B cell (primary cell): ENCODE data around the gene ZNF784. TPM values are rescaled to one million over a fixed set of nuclear protein-coding genes. Genes with fewer than 3 reads are reported as not detected.

Source experiments
- ATAC-seq: fragments of 200-7000 bp; cut with Tn5 transposase; one replicate; pipeline ENCODE4 v1.10.0; 2021; ENCODE audit warnings: low read depth, mild to moderate bottlenecking, moderate number of reproducible peaks, moderate library complexity
- CTCF ChIA-PET: fragments of 350-600 bp; sonication (Branson Sonifier 250); formaldehyde crosslinking; loops from one replicate; lab custom pipeline; 2021; ENCODE audit warnings: antibody characterized with exemption, inconsistent platforms; lab: Charles Lee
- POLR2A ChIA-PET: fragments of 350-600 bp; sonication (Branson Sonifier 250); formaldehyde crosslinking; loops from one replicate; lab custom pipeline; 2021; ENCODE audit warnings: antibody characterized with exemption; lab: Charles Lee
- DNase-seq: peaks from one replicate; pipeline ENCODE4 v3.0.0; 2013
- H2AFZ ChIP-seq: 2 replicates; pipeline ENCODE4 v1.6.1; 2012; ENCODE audit warnings: mild to moderate bottlenecking, low read depth, low read length; ENCODE audit not compliant: insufficient read depth, poor library complexity, severe bottlenecking
- H3K27ac ChIP-seq, 2 donors: 1 replicate in 1 of 2; 2 replicates in 1 of 2; pipeline ENCODE4 v1.5.1; 2012 to 2013; ENCODE audit warnings: low read length in 2 of 2, mild to moderate bottlenecking in 2 of 2, moderate library complexity in 1 of 2
- H3K27me3 ChIP-seq, 4 experiments: fragments of 200-600 bp in 1 of 4; sonication (generic) in 1 of 4; replicated peaks in 1 of 4; 1 replicate in 2 of 4; 2 replicates in 2 of 4; pipeline versions ENCODE4 v1.6.1 to v1.7.0; 2013 to 2016; ENCODE audit warnings: low read length in 3 of 4, mild to moderate bottlenecking in 2 of 4, mixed read lengths in 1 of 4, moderate library complexity in 1 of 4; ENCODE audit not compliant: insufficient read depth in 4 of 4, control insufficient read depth in 3 of 4; ENCODE audit errors: control extremely low read depth in 1 of 4
- H3K36me3 ChIP-seq, 2 experiments: replicated peaks in 1 of 2; 1 replicate in 1 of 2; 2 replicates in 1 of 2; pipeline versions ENCODE4 v1.6.1 to v1.7.1; 2013; ENCODE audit warnings: low read length in 1 of 2; ENCODE audit not compliant: insufficient read depth in 2 of 2, control insufficient read depth in 1 of 2; ENCODE audit errors: control extremely low read depth in 1 of 2, extremely low read depth in 1 of 2
- H3K4me1 ChIP-seq, 2 donors: fragments of 200-600 bp in 1 of 2; sonication (generic) in 1 of 2; 1 replicate in 1 of 2; 2 replicates in 1 of 2; pipeline versions ENCODE4 v1.5.1 to v1.6.1; 2013 to 2017; ENCODE audit warnings: low read length in 2 of 2; ENCODE audit not compliant: control insufficient read depth in 2 of 2, insufficient read depth in 2 of 2
- H3K4me2 ChIP-seq: replicated peaks from 2 replicates; pipeline ENCODE3; 2012; ENCODE audit warnings: mild to moderate bottlenecking, low read depth, low read length; ENCODE audit not compliant: poor library complexity, severe bottlenecking
- H3K4me3 ChIP-seq, 5 experiments: fragments of 200-600 bp in 1 of 5; sonication (generic) in 1 of 5; 1 replicate in 3 of 5; 2 replicates in 2 of 5; pipeline versions ENCODE4 v1.5.1 to v1.7.0; 2011 to 2016; ENCODE audit warnings: low read length in 4 of 5, mild to moderate bottlenecking in 4 of 5, low read depth in 2 of 5, control low read depth in 1 of 5, moderate library complexity in 1 of 5; ENCODE audit not compliant: insufficient read depth in 1 of 5; ENCODE audit errors: control extremely low read depth in 1 of 5, extremely low read depth in 1 of 5
- H3K79me2 ChIP-seq: fragments of 200-600 bp; sonication (generic); one replicate; pipeline ENCODE4 v1.6.0; 2016; ENCODE audit warnings: low read length; ENCODE audit not compliant: control insufficient read depth, insufficient read depth
- H3K9ac ChIP-seq: fragments of 200-600 bp; sonication (generic); 2 replicates; pipeline ENCODE4 v1.6.1; 2017; ENCODE audit warnings: mild to moderate bottlenecking, low read length, moderate library complexity
- H3K9me3 ChIP-seq, 3 donors: one replicate each; pipeline versions ENCODE4 v1.6.1 to v1.7.1; 2013; ENCODE audit warnings: low read length in 2 of 3; ENCODE audit not compliant: control insufficient read depth in 2 of 3, insufficient read depth in 1 of 3; ENCODE audit errors: control extremely low read depth in 1 of 3
- H4K20me1 ChIP-seq: 2 replicates; pipeline ENCODE4 v1.6.0; 2012; ENCODE audit warnings: mild to moderate bottlenecking, low read length; ENCODE audit not compliant: insufficient read depth, control insufficient read depth, poor library complexity, severe bottlenecking
- H3K27ac Mint-ChIP-seq: one replicate; pipeline ENCODE4 v1.8.0; 2021; ENCODE audit warnings: mixed read lengths
- H3K27me3 Mint-ChIP-seq: one replicate; pipeline ENCODE4 v1.8.0; 2021; ENCODE audit warnings: mixed read lengths
- H3K4me1 Mint-ChIP-seq: one replicate; pipeline ENCODE4 v1.8.0; 2021; ENCODE audit warnings: mixed read lengths
- H3K4me3 Mint-ChIP-seq: one replicate; pipeline ENCODE4 v1.8.0; 2021; ENCODE audit warnings: mixed read lengths
- H3K9me3 Mint-ChIP-seq: one replicate; pipeline ENCODE4 v1.8.0; 2022; ENCODE audit warnings: mixed read lengths; ENCODE audit not compliant: insufficient read depth
- CTCF ChIP-seq: fragments of 200-600 bp; IDR thresholded peaks from one replicate; pipeline ENCODE4 v1.8.0; 2022; ENCODE audit warnings: antibody characterized with exemption, mild to moderate bottlenecking
- EZH2 ChIP-seq: IDR thresholded peaks from 2 replicates; pipeline ENCODE4 v1.6.1; 2012; ENCODE audit warnings: borderline replicate concordance, low read depth, mild to moderate bottlenecking, moderate library complexity, low read length; ENCODE audit not compliant: insufficient read depth, poor library complexity, severe bottlenecking
- WGBS: methylation state at CpG from one replicate; pipeline ENCODE4 v1.1.5; 2013; ENCODE audit warnings: missing lambda C conversion rate; ENCODE audit not compliant: insufficient coverage; 5-methylcytosine and 5-hydroxymethylcytosine counted together
- intact Hi-C: fragments of 100-400 bp; cut with micrococcal nuclease; formaldehyde crosslinking; loops from one replicate; pipeline ENCODE4 v1.10.0; 2022
- polyA plus RNA-seq: library from polyadenylated mRNA; depleted of rRNA; stranded (reverse); fragments of >200 nt; gene quantifications from 2 replicates; pipeline ENCODE4 v1.2.3, GENCODE V29; 2012
- total RNA-seq, 2 donors: library from RNA; stranded (reverse); fragments of 120-200 nt in 1 of 2; gene quantifications; 1 replicate in 1 of 2; 2 replicates in 1 of 2; pipeline versions ENCODE4 v1.2.3 to v1.2.4, GENCODE V29; 2013 to 2022

ZNF784 gene
- total and polyA plus RNA-seq, 2 donors (not counting 1 experiment from before 2014, with no cell fraction given): 9.2 to 9.7 TPM

- peaks cover 20 to 67% of the 10 kb centered on the region in 2 donors for H3K4me1 ChIP-seq
- H3K4me2 ChIP-seq: no peak overlapping the region
- H3K36me3 ChIP-seq: peaks cover 0 to 2% of the 10 kb centered on the region in 2 experiments
- Mint-ChIP-seq H3K4me3 (peak overlapping the region; percentile 30), H3K27me3 (no peaks in the 10 kb centered on the region), H3K4me1 (peaks cover 64% of the 10 kb centered on the region), H3K9me3 (no peaks in the 10 kb centered on the region), H3K27ac (peak overlapping the region; percentile 28)
- no peak overlapping the region for H2AFZ ChIP-seq
- no peak overlapping the region for H3K4me3 ChIP-seq
- no peaks in the 10 kb centered on the region for H4K20me1 ChIP-seq
- H3K27me3 ChIP-seq: no peaks in the 10 kb centered on the region
- intact Hi-C loops: loop anchor here (10.0 kb wide), 3 partner anchors 383 to 677 kb away; partner anchors contain the start of genes PPP1R12C, PPP6R1 and ZSCAN5A
- TF ChIP-seq CTCF (no peak), EZH2 (no peak)
- peaks cover 35% of the 10 kb centered on the region for H3K79me2 ChIP-seq
- no peak overlapping the region for H3K9ac ChIP-seq
- WGBS: 80% methylated on average over 11 of the region's 11 CpGs
- POLR2A ChIA-PET: interaction anchor here (0.6 to 6.2 kb wide), 5 partner anchors 10 to 358 kb away, joined by 3 to 55 read pairs (median 3); partner anchors contain the start of genes CCDC106, FIZ1, HSPBP1 and U2AF2
- ATAC-seq (no peak), DNase-seq (no peak)
- H3K9me3 ChIP-seq: peaks cover 0 to 11% (median 0%) of the 10 kb centered on the region in 3 donors
- H3K27ac ChIP-seq: no peak overlapping the region
- CTCF ChIA-PET: interaction anchor here (0.6 to 9.4 kb wide), 10 partner anchors 10 to 512 kb away, joined by 3 to 131 read pairs (median 4); partner anchors contain the start of genes CCDC106, U2AF2 and ZNF784
Observed at GRCh38 chr19:55637534-55637933, 13.2 kb upstream of the ZNF784 start.

GRCh38 chr19:55636723-55637122 lies 12.4 kb upstream of the ZNF784 start:
- no peak overlapping the region for H3K4me3 ChIP-seq
- DNase-seq (no peak), ATAC-seq (no peak)
- peaks cover 0 to 11% (median 0%) of the 10 kb centered on the region in 3 donors for H3K9me3 ChIP-seq
- H3K4me3 Mint-ChIP-seq: peak overlapping the region; percentile 96
- no peak overlapping the region for H3K9ac ChIP-seq
- 95% methylated on average over 4 of the region's 4 CpGs for WGBS
- intact Hi-C loops: loop anchor here (10.0 kb wide), 3 partner anchors 382 to 678 kb away; partner anchors contain the start of genes PPP1R12C, PPP6R1 and ZSCAN5A
- peak overlapping the region; percentile 94 for H3K4me2 ChIP-seq
- ChIA-PET POLR2A (interaction anchor here (0.9 to 6.2 kb wide), 5 partner anchors 8 to 37 kb away, joined by 3 to 55 read pairs (median 4); partner anchors contain the start of genes CCDC106, FIZ1 and U2AF2), CTCF (interaction anchor here (0.7 to 9.4 kb wide), 8 partner anchors 10 to 495 kb away, joined by 4 to 131 read pairs (median 5); partner anchors contain the start of genes CCDC106, U2AF2 and ZNF784)
- no peaks in the 10 kb centered on the region for H3K9me3 Mint-ChIP-seq
- H3K4me1 Mint-ChIP-seq: peaks cover 66% of the 10 kb centered on the region
- TF ChIP-seq CTCF: no peak
- no peak for TF ChIP-seq EZH2
- no peaks in the 10 kb centered on the region for H3K27me3 Mint-ChIP-seq
- H3K79me2 ChIP-seq: peaks cover 35% of the 10 kb centered on the region
- no peak overlapping the region for H2AFZ ChIP-seq
- H3K27ac ChIP-seq: peak overlapping the region in 1 of 2 donors; percentile 100
- H3K4me1 ChIP-seq: peaks cover 22 to 68% of the 10 kb centered on the region in 2 donors
- no peaks in the 10 kb centered on the region for H4K20me1 ChIP-seq
- H3K27ac Mint-ChIP-seq: peak overlapping the region; percentile 98
- H3K27me3 ChIP-seq: no peaks in the 10 kb centered on the region
- peaks cover 0 to 2% of the 10 kb centered on the region in 2 experiments for H3K36me3 ChIP-seq
